Spleen (tissue), 7 donors: ENCODE data around the gene ANKRD52.

Source experiments
- CTCF ChIP-seq, 11 experiments: fragments of 200-600 bp in 7 of 11; fragments of 450-650 bp in 4 of 11; sonication (generic) in 4 of 11; IDR thresholded peaks in 8 of 11; conservative IDR thresholded peaks in 3 of 11; 1 replicate in 7 of 11; 2 replicates in 4 of 11; pipeline versions ENCODE4 v1.4.0 to v1.8.0; 2016 to 2021; ENCODE audit warnings: antibody characterized with exemption in 11 of 11, inconsistent platforms in 4 of 11, mild to moderate bottlenecking in 1 of 11
- POLR2A ChIP-seq, 3 donors: fragments of 450-650 bp; IDR thresholded peaks; one replicate each; pipeline ENCODE4 v1.5.1; 2017; ENCODE audit warnings: antibody characterized with exemption in 3 of 3, mild to moderate bottlenecking in 1 of 3
- POLR2AphosphoS5 ChIP-seq, 3 donors: sonication (generic); formaldehyde crosslinking; IDR thresholded peaks; one replicate each; pipeline ENCODE4 v1.5.1; 2017; ENCODE audit warnings: antibody characterized with exemption in 3 of 3
- donor health status: DM: no; HTN: no; CAD: no; lungs with moderate emphysema.
- donor health status: DM: no; HTN: no; CAD: no.
- donor health status: DM: no; HTN: no; CAD: no.

DNA sequence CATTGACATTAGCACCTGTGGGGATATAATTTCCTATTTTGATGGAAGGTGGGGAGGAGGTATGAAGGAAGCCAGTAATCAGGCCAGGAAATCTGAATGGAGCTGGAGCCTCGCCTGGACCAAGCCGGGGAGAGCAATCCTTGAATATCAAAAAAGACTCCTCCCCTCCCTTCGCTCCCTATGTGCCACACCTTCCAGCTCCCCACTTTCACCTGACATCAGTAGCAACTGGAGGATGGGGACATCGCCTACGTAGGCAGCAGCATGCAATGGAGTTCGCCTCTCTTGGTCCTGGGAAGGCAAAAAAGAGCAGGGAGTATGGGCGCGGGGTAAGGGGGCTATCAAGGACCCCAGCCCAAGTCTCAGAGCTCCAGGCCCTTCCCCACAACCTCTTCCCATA is 1.1 kb downstream of the ANKRD52 start:
- TF ChIP-seq POLR2A (IDR thresholded peaks at IDR 0.05) (no peak), CTCF (IDR thresholded peaks at IDR 0.05 in 8 of 11, conservative IDR thresholded peaks at IDR 0.05 in 3 of 11) (no peak), POLR2AphosphoS5 (IDR thresholded peaks at IDR 0.05) (no peak)
